GM23338 (cell line): ENCODE data around the gene CDK3. TPM values are rescaled to one million over a fixed set of nuclear protein-coding genes. Genes with fewer than 3 reads are reported as not detected.

ENCODE experiments used
- ATAC-seq: fragments of 200-7000 bp; cut with Tn5 transposase; 3 replicates; pipeline ENCODE4 v1.9.1; 2020
- DNase-seq: peaks from one replicate; pipeline ENCODE4 v3.0.0-alpha.2; 2015; ENCODE audit warnings: low spot score
- H2AFZ ChIP-seq: fragments of 200-600 bp; sonication (generic); 2 replicates; pipeline ENCODE4 v1.8.0; 2016; ENCODE audit warnings: antibody characterized with exemption, mild to moderate bottlenecking, moderate library complexity
- H3F3A ChIP-seq: fragments of 200-600 bp; sonication (generic); replicated peaks from 2 replicates; pipeline ENCODE4 v1.8.0; 2017; ENCODE audit warnings: antibody characterized with exemption, mixed run types, low read depth
- H3K27ac ChIP-seq: fragments of 200-600 bp; sonication (generic); 2 replicates; pipeline ENCODE4 v1.6.1; 2016; ENCODE audit warnings: low read depth
- H3K27me3 ChIP-seq: fragments of 200-600 bp; sonication (generic); 2 replicates; pipeline ENCODE4 v1.8.0; 2016; ENCODE audit warnings: mild to moderate bottlenecking, mixed run types, moderate library complexity; ENCODE audit not compliant: insufficient read depth
- H3K36me3 ChIP-seq: fragments of 200-600 bp; sonication (generic); 2 replicates; pipeline ENCODE4 v1.8.0; 2016; ENCODE audit warnings: mild to moderate bottlenecking; ENCODE audit not compliant: insufficient read depth
- H3K4me1 ChIP-seq: fragments of 200-600 bp; sonication (generic); 2 replicates; pipeline ENCODE4 v1.8.0; 2016; ENCODE audit warnings: mild to moderate bottlenecking, moderate library complexity; ENCODE audit not compliant: insufficient read depth
- H3K4me2 ChIP-seq: fragments of 200-600 bp; sonication (generic); 2 replicates; pipeline ENCODE4 v1.7.1; 2017; ENCODE audit warnings: mixed run types
- H3K4me3 ChIP-seq: fragments of 200-600 bp; sonication (generic); 2 replicates; pipeline ENCODE4 v1.6.1; 2016; ENCODE audit warnings: mixed run types
- H3K79me2 ChIP-seq: fragments of 200-600 bp; sonication (generic); replicated peaks from 2 replicates; pipeline ENCODE4 v1.8.0; 2017; ENCODE audit warnings: mild to moderate bottlenecking; ENCODE audit not compliant: insufficient read depth
- H3K9me2 ChIP-seq: fragments of 200-600 bp; sonication (generic); 2 replicates; pipeline ENCODE4 v1.8.0; 2017; ENCODE audit not compliant: insufficient read depth
- H4K20me1 ChIP-seq: fragments of 200-600 bp; sonication (generic); replicated peaks from 2 replicates; pipeline ENCODE4 v1.8.0; 2017; ENCODE audit warnings: mild to moderate bottlenecking; ENCODE audit not compliant: insufficient read depth
- H3K27ac Mint-ChIP-seq: 2 replicates; pipeline ENCODE4 v1.8.0; 2020; ENCODE audit warnings: inconsistent platforms, mild to moderate bottlenecking, moderate library complexity, mixed read lengths
- H3K27me3 Mint-ChIP-seq: 3 replicates; pipeline ENCODE4 v1.8.0; 2022; ENCODE audit warnings: low read depth, mild to moderate bottlenecking, moderate library complexity, mixed read lengths, inconsistent platforms; ENCODE audit not compliant: insufficient read depth, poor library complexity
- H3K36me3 Mint-ChIP-seq: 3 replicates; pipeline ENCODE4 v1.8.0; 2021; ENCODE audit warnings: low read depth, mild to moderate bottlenecking, inconsistent platforms, moderate library complexity, mixed read lengths
- H3K4me1 Mint-ChIP-seq: 3 replicates; pipeline ENCODE4 v1.8.0; 2020; ENCODE audit warnings: mild to moderate bottlenecking, inconsistent platforms, mixed read lengths
- H3K4me3 Mint-ChIP-seq: 3 replicates; pipeline ENCODE4 v1.8.0; 2021; ENCODE audit warnings: moderate library complexity, mild to moderate bottlenecking, inconsistent platforms, mixed read lengths
- H3K9me3 Mint-ChIP-seq: 3 replicates; pipeline ENCODE4 v1.8.0; 2020; ENCODE audit warnings: moderate library complexity, mild to moderate bottlenecking, inconsistent platforms, mixed read lengths
- CTCF ChIP-seq, 2 experiments: fragments of 200-600 bp in 1 of 2; sonication (generic) in 1 of 2; conservative IDR thresholded peaks; 2 replicates each; pipeline versions ENCODE4 v1.5.1 to v1.6.1; 2016 to 2017; ENCODE audit warnings: antibody characterized with exemption in 2 of 2, low read depth in 2 of 2, mild to moderate bottlenecking in 2 of 2, moderate library complexity in 1 of 2
- ETS1 ChIP-seq: IDR thresholded peaks from 2 replicates; pipeline ENCODE4 v1.6.1; 2016; ENCODE audit warnings: antibody characterized with exemption
- JUNB ChIP-seq: IDR thresholded peaks from one replicate; pipeline ENCODE4 v1.6.1; 2016; ENCODE audit warnings: antibody characterized with exemption; ENCODE audit not compliant: unreplicated experiment
- POLR2AphosphoS5 ChIP-seq: IDR thresholded peaks from 2 replicates; pipeline ENCODE4 v1.6.1; 2016; ENCODE audit warnings: antibody characterized with exemption, low read depth
- STAT1 ChIP-seq: IDR thresholded peaks from one replicate; pipeline ENCODE4 v1.6.1; 2016; ENCODE audit warnings: antibody characterized with exemption; ENCODE audit not compliant: unreplicated experiment
- ZNF114 ChIP-seq: fragments of 250-450 bp; sonication (Bioruptor Pico); IDR thresholded peaks from 2 replicates; pipeline ENCODE4 v1.5.0; 2020; ENCODE audit warnings: mild to moderate bottlenecking, moderate library complexity
- ZNF331 ChIP-seq: fragments of 250-450 bp; sonication (Bioruptor Pico); IDR thresholded peaks from 2 replicates; pipeline ENCODE4 v1.5.0; 2020; ENCODE audit warnings: low read depth, mild to moderate bottlenecking, moderate library complexity
- ZNF462 ChIP-seq: fragments of 250-450 bp; sonication (Bioruptor Pico); IDR thresholded peaks from 2 replicates; pipeline ENCODE4 v1.5.0; 2020; ENCODE audit warnings: mild to moderate bottlenecking, moderate library complexity
- polyA plus RNA-seq: library from polyadenylated mRNA; unstranded; fragments of >200 nt; fragmentation: Nextera tagmentation; extraction: Ambion mirVana; gene quantifications from 2 replicates; pipeline ENCODE4 v1.2.1, GENCODE V29; 2016
- total RNA-seq: library from RNA; depleted of rRNA; stranded (reverse); fragments of >200 nt; shearing (Covaris generic); gene quantifications from 2 replicates; pipeline ENCODE4 v1.2.3, GENCODE V29; 2014

CDK3 gene
- total and polyA plus RNA-seq, 2 experiments from 2014 or later, result 7.9 to 10.2 TPM

- no peak for TF ChIP-seq ZNF462 (CRISPR knock-in tag)
- no peak for TF ChIP-seq ETS1
- no peak for TF ChIP-seq CTCF (conservative IDR thresholded peaks at IDR 0.05; ENCODE audit: low read depth in 2 of 2)
- no peak for TF ChIP-seq STAT1
- TF ChIP-seq JUNB, result no peak
- no peak for TF ChIP-seq ZNF331 (CRISPR knock-in tag)
Measured at GRCh38 chr17:76003915-76004314, 3.3 kb downstream of the CDK3 start (continued).

GRCh38 chr17:76004750-76005262 lies 4.2 kb downstream of the CDK3 start:
- Histone ChIP-seq H3K79me2 (no peaks in the 10 kb centered on the region), H2AFZ (no peak overlapping the region), H3K4me2 (no peak overlapping the region), H3K27ac (no peak overlapping the region), H4K20me1 (no peaks in the 10 kb centered on the region), H3K4me3 (no peak overlapping the region), H3K27me3 (no peaks in the 10 kb centered on the region), H3K36me3 (no peaks in the 10 kb centered on the region), H3K9me2 (no peaks in the 10 kb centered on the region), H3K4me1 (no peaks in the 10 kb centered on the region), H3F3A (0 out of 2 replicates have a peak, but pooled peaks cover 3% of the 10 kb centered on the region)
- DNase-seq (no peak), ATAC-seq (no peak)
- Mint-ChIP-seq H3K27ac (no peak overlapping the region), H3K4me1 (peaks cover 5% of the 10 kb centered on the region), H3K36me3 (peaks cover 3% of the 10 kb centered on the region), H3K4me3 (no peak overlapping the region), H3K9me3 (no peaks in the 10 kb centered on the region; the same call in none of the 3 replicates), H3K27me3 (peaks cover 10% of the 10 kb centered on the region)
- TF ChIP-seq ZNF331 (CRISPR knock-in tag), result no peak
- no peak for TF ChIP-seq JUNB
- no peak for TF ChIP-seq POLR2AphosphoS5
- TF ChIP-seq ZNF114 (CRISPR knock-in tag), result no peak
